Adrenal gland (tissue), 12 donors: ENCODE results near the gene AQP3. TPM values are rescaled to one million over a fixed set of nuclear protein-coding genes. Genes with fewer than 3 reads are reported as not detected.

Experiments used
- DNase-seq, 7 donors: peaks; one replicate each; pipeline ENCODE4 v3.0.0-alpha.2; 2019 to 2020
- H3K27ac ChIP-seq, 5 donors: fragments of 200-600 bp; sonication (generic) in 4 of 5; 1 replicate in 3 of 5; 2 replicates in 2 of 5; pipeline versions ENCODE4 v1.5.1 to v1.8.0; 2016 to 2020; ENCODE audit warnings: mild to moderate bottlenecking in 1 of 5
- H3K27me3 ChIP-seq: fragments of 200-600 bp; 2 replicates; pipeline ENCODE4 v1.8.0; 2021
- H3K36me3 ChIP-seq, 2 donors: fragments of 200-600 bp; replicated peaks in 1 of 2; 1 replicate in 1 of 2; 2 replicates in 1 of 2; pipeline versions ENCODE4 v1.5.1 to v1.8.0; 2018 to 2022
- H3K4me1 ChIP-seq, 2 donors: fragments of 200-600 bp; replicated peaks in 1 of 2; 1 replicate in 1 of 2; 2 replicates in 1 of 2; pipeline versions ENCODE4 v1.5.1 to v1.8.0; 2018 to 2021
- H3K4me3 ChIP-seq, 4 donors: fragments of 200-600 bp; sonication (generic) in 3 of 4; one replicate each; pipeline ENCODE4 v1.5.1; 2016 to 2018
- H3K9me3 ChIP-seq, 3 donors: fragments of 200-600 bp; sonication (generic) in 1 of 3; replicated peaks in 1 of 3; 1 replicate in 2 of 3; 2 replicates in 1 of 3; pipeline versions ENCODE4 v1.5.1 to v1.8.0; 2016 to 2021
- CTCF ChIP-seq, 6 experiments: fragments of 450-650 bp in 4 of 6; fragments of 200-600 bp in 2 of 6; sonication (generic) in 1 of 6; IDR thresholded peaks; 1 replicate in 5 of 6; 2 replicates in 1 of 6; pipeline versions ENCODE4 v1.5.1 to v1.8.0; 2016 to 2021; ENCODE audit warnings: antibody characterized with exemption in 6 of 6, mild to moderate bottlenecking in 2 of 6, moderate library complexity in 1 of 6
- POLR2A ChIP-seq, 2 donors: fragments of 450-650 bp; IDR thresholded peaks; one replicate each; pipeline ENCODE4 v1.6.1; 2017; ENCODE audit warnings: antibody characterized with exemption in 2 of 2, mild to moderate bottlenecking in 2 of 2, moderate library complexity in 1 of 2
- WGBS, 4 donors: extraction: QIAGEN DNeasy Blood & Tissue Kit in 2 of 4; methylation state at CpG; one replicate each; pipeline versions ENCODE4 v1.1.5 to v1.1.7; 2013 to 2017; 5-methylcytosine and 5-hydroxymethylcytosine counted together
- intact Hi-C, 2 donors: fragments of 100-400 bp; cut with DNase I; formaldehyde crosslinking; loops; one replicate each; pipeline versions ENCODE4 v1.14.1 to v1.15.0; 2022 to 2023
- polyA plus RNA-seq, 3 donors: library from polyadenylated mRNA; stranded (reverse); fragments of 200-250 nt in 2 of 3; fragments of 350-450 nt in 1 of 3; fragmentation: Illumina TruSeq in 1 of 3; extraction: RNeasy Lipid Tissue Mini Kit (QIAGEN cat#74804) in 1 of 3; gene quantifications; one replicate each; pipeline ENCODE4 v1.2.3, GENCODE V29; 2013 to 2014
- total RNA-seq, 9 donors: library from RNA; depleted of rRNA in 4 of 9; stranded (reverse); fragments of >200 nt in 4 of 9; fragments of 120-200 nt in 1 of 9; fragmentation: NEBNext Ultra II Directional in 1 of 9; extraction: Animal tissue kit (Norgen Biotek cat#: 25700) in 1 of 9; gene quantifications; one replicate each; pipeline versions ENCODE4 v1.1.0 to v1.2.4, GENCODE V29; 2013 to 2023
- donor health status: healthy with polysubstance abuse.
- donor health status: Bipolar disorder and iron deficiency.
- donor health status: DM: yes; HTN: yes; CAD: no.
- donor health status: DM: no; HTN: no; CAD: no.
- donor health status: DM: no; HTN: no; CAD: no.
- donor health status: DM: yes; HTN: yes; CAD: no.

AQP3 gene
- total and polyA plus RNA-seq, 12 donors: 0.88 to 17.9 (median 2.3) TPM

- intact Hi-C loops: loop anchor here in 1 of 2 donors (10.0 kb wide), 2 partner anchors 89 to 179 kb away; no protein-coding TSS in a partner anchor
- Histone ChIP-seq H3K27ac (no peak overlapping the region), H3K27me3 (no peaks in the 10 kb centered on the region), H3K9me3 (no peaks in the 10 kb centered on the region), H3K4me1 (no peaks in the 10 kb centered on the region), H3K4me3 (no peak overlapping the region), H3K36me3 (peaks cover 0 to 83% of the 10 kb centered on the region in 2 donors)
- 93 to 96% (median 94%) methylated on average over 11 to 14 of the region's 14 CpGs for WGBS, 4 donors
- no peak for TF ChIP-seq CTCF (IDR thresholded peaks at IDR 0.05)
- no peak for TF ChIP-seq POLR2A (IDR thresholded peaks at IDR 0.05)
- no peak for DNase-seq
These were observed 16.7 kb upstream of the AQP3 start for GRCh38 chr9:33464045-33464636.

GRCh38 chr9:33463151-33463550, 15.8 kb upstream of the AQP3 start:
- H3K9me3 ChIP-seq: no peaks in the 10 kb centered on the region
- no peak overlapping the region for H3K27ac ChIP-seq
- WGBS, 4 donors: 86 to 96% (median 92%) methylated on average over 14 to 15 of the region's 15 CpGs
- peaks cover 0 to 73% of the 10 kb centered on the region in 2 donors for H3K36me3 ChIP-seq
- DNase-seq: no peak
- no peak overlapping the region for H3K4me3 ChIP-seq
- no peaks in the 10 kb centered on the region for H3K27me3 ChIP-seq
- no peaks in the 10 kb centered on the region for H3K4me1 ChIP-seq
- TF ChIP-seq CTCF (IDR thresholded peaks at IDR 0.05) (no peak), POLR2A (IDR thresholded peaks at IDR 0.05) (no peak)
- intact Hi-C loops: loop anchor here in 1 of 2 donors (10.0 kb wide), 2 partner anchors 88 to 178 kb away; no protein-coding TSS in a partner anchor

- Histone ChIP-seq H3K27ac (no peak overlapping the region), H3K27me3 (no peaks in the 10 kb centered on the region), H3K4me1 (no peaks in the 10 kb centered on the region), H3K4me3 (no peak overlapping the region), H3K36me3 (peaks cover 0 to 57% of the 10 kb centered on the region in 2 donors), H3K9me3 (no peaks in the 10 kb centered on the region)
- WGBS, 4 donors: 74 to 80% (median 76%) methylated on average over 3 of the region's 3 CpGs
- intact Hi-C loops: loop anchor here in 1 of 2 donors (10.0 kb wide), 2 partner anchors 87 to 177 kb away; no protein-coding TSS in a partner anchor
- DNase-seq: no peak
- TF ChIP-seq POLR2A (IDR thresholded peaks at IDR 0.05) (no peak), CTCF (IDR thresholded peaks at IDR 0.05) (no peak)
These were observed 14.1 kb upstream of the AQP3 start for GRCh38 chr9:33461492-33461891.

GRCh38 chr9:33460854-33461253, 13.5 kb upstream of the AQP3 start:
- Histone ChIP-seq H3K9me3 (no peaks in the 10 kb centered on the region), H3K4me3 (no peak overlapping the region), H3K27me3 (no peaks in the 10 kb centered on the region), H3K4me1 (no peaks in the 10 kb centered on the region), H3K27ac (no peak overlapping the region), H3K36me3 (peaks cover 0 to 50% of the 10 kb centered on the region in 2 donors)
- no peak for TF ChIP-seq POLR2A (IDR thresholded peaks at IDR 0.05)
- no peak for TF ChIP-seq CTCF (IDR thresholded peaks at IDR 0.05)
- DNase-seq: no peak
- intact Hi-C loops: loop anchor here in 1 of 2 donors (10.0 kb wide), 2 partner anchors 86 to 176 kb away; no protein-coding TSS in a partner anchor
- 93 to 96% (median 94%) methylated on average over 10 of the region's 10 CpGs for WGBS, 4 donors
